ENCODE measurements around the gene CPLX1. TPM values are rescaled to one million over a fixed set of nuclear protein-coding genes. Genes with fewer than 3 reads are reported as not detected.

The CPLX1 gene
- polyA plus RNA-seq, 1 donor (not counting 4 experiments of a cell fraction or from before 2014, with no cell fraction given): 0.04 TPM

GRCh38 chr4:850323-850945 is 24.5 kb upstream of the CPLX1 start:
- Histone ChIP-seq H3K27me3 (ENCODE audit: control insufficient read depth, extremely low read depth, insufficient read depth, low read length) (no peaks in the 10 kb centered on the region), H3K9ac (ENCODE audit: control insufficient read depth, extremely low read depth, insufficient read depth, low read length) (no peak overlapping the region), H2AFZ (ENCODE audit: control insufficient read depth, low read length) (no peak overlapping the region), H3K36me3 (ENCODE audit: control insufficient read depth in 2 of 2, extremely low read depth in 1 of 2, insufficient read depth in 2 of 2, low read length in 2 of 2) (peaks cover 10 to 25% of the 10 kb centered on the region in 2 experiments), H3K9me3 (ENCODE audit: control insufficient read depth, low read depth, low read length) (no peaks in the 10 kb centered on the region), H3K79me2 (ENCODE audit: control insufficient read depth, insufficient read depth, low read length) (no peaks in the 10 kb centered on the region), H4K20me1 (ENCODE audit: control insufficient read depth, extremely low read depth, insufficient read depth, low read length) (no peaks in the 10 kb centered on the region), H3K9me1 (ENCODE audit: control insufficient read depth, extremely low read depth, insufficient read depth, low read length) (no peaks in the 10 kb centered on the region), H3K4me1 (ENCODE audit: control insufficient read depth, extremely low read depth, insufficient read depth, low read length) (no peaks in the 10 kb centered on the region), H3K27ac (ENCODE audit: control insufficient read depth, insufficient read depth, low read length) (no peak overlapping the region), H3K4me3 (ENCODE audit: control insufficient read depth in 2 of 3, extremely low read depth in 1 of 3, insufficient read depth in 2 of 3, low read depth in 1 of 3, low read length in 3 of 3) (no peak overlapping the region), H3K4me2 (ENCODE audit: control insufficient read depth, extremely low read depth, insufficient read depth, low read depth, low read length) (no peak overlapping the region)
- dilution Hi-C loops (cut with MboI; ENCODE audit: extremely low pct_ligation_motif_present, low sequenced_read_pairs): no loop called here
- DNase-seq (ENCODE audit: low read depth, low spot score): no peak
- no peak for FAIRE-seq
- TF ChIP-seq EZH2 (IDR thresholded peaks at IDR 0.05; ENCODE audit: low read length): no peak
- TF ChIP-seq, protein P1, sequence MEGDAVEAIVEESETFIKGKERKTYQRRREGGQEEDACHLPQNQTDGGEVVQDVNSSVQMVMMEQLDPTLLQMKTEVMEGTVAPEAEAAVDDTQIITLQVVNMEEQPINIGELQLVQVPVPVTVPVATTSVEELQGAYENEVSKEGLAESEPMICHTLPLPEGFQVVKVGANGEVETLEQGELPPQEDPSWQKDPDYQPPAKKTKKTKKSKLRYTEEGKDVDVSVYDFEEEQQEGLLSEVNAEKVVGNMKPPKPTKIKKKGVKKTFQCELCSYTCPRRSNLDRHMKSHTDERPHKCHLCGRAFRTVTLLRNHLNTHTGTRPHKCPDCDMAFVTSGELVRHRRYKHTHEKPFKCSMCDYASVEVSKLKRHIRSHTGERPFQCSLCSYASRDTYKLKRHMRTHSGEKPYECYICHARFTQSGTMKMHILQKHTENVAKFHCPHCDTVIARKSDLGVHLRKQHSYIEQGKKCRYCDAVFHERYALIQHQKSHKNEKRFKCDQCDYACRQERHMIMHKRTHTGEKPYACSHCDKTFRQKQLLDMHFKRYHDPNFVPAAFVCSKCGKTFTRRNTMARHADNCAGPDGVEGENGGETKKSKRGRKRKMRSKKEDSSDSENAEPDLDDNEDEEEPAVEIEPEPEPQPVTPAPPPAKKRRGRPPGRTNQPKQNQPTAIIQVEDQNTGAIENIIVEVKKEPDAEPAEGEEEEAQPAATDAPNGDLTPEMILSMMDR (optimal IDR thresholded peaks at IDR 0.05 in 1 of 3, IDR thresholded peaks at IDR 0.05 in 1 of 3, conservative IDR thresholded peaks at IDR 0.05 in 1 of 3; ENCODE audit: extremely low read depth in 1 of 3, insufficient read depth in 2 of 3, low read length in 3 of 3): no peak

- no peak overlapping the region for H3K9ac ChIP-seq (ENCODE audit: control insufficient read depth, extremely low read depth, insufficient read depth, low read length)
- H3K4me1 ChIP-seq (ENCODE audit: control insufficient read depth, extremely low read depth, insufficient read depth, low read length): no peaks in the 10 kb centered on the region
- H3K9me3 ChIP-seq (ENCODE audit: control insufficient read depth, low read depth, low read length): no peaks in the 10 kb centered on the region
- peaks cover 10 to 23% of the 10 kb centered on the region in 2 experiments for H3K36me3 ChIP-seq (ENCODE audit: control insufficient read depth in 2 of 2, extremely low read depth in 1 of 2, insufficient read depth in 2 of 2, low read length in 2 of 2)
- dilution Hi-C loops (cut with MboI; ENCODE audit: extremely low pct_ligation_motif_present, low sequenced_read_pairs): no loop called here
- no peaks in the 10 kb centered on the region for H3K9me1 ChIP-seq (ENCODE audit: control insufficient read depth, extremely low read depth, insufficient read depth, low read length)
- no peaks in the 10 kb centered on the region for H3K27me3 ChIP-seq (ENCODE audit: control insufficient read depth, extremely low read depth, insufficient read depth, low read length)
- H4K20me1 ChIP-seq (ENCODE audit: control insufficient read depth, extremely low read depth, insufficient read depth, low read length): no peaks in the 10 kb centered on the region
- H3K79me2 ChIP-seq (ENCODE audit: control insufficient read depth, insufficient read depth, low read length): no peaks in the 10 kb centered on the region
- H3K4me3 ChIP-seq (ENCODE audit: control insufficient read depth in 2 of 3, extremely low read depth in 1 of 3, insufficient read depth in 2 of 3, low read depth in 1 of 3, low read length in 3 of 3): no peak overlapping the region
- TF ChIP-seq, protein P1 (optimal IDR thresholded peaks at IDR 0.05 in 1 of 3, IDR thresholded peaks at IDR 0.05 in 1 of 3, conservative IDR thresholded peaks at IDR 0.05 in 1 of 3; ENCODE audit: extremely low read depth in 1 of 3, insufficient read depth in 2 of 3, low read length in 3 of 3): no peak
- TF ChIP-seq EZH2 (IDR thresholded peaks at IDR 0.05; ENCODE audit: low read length): no peak
- FAIRE-seq (no peak), DNase-seq (ENCODE audit: low read depth, low spot score) (no peak)
- H2AFZ ChIP-seq (ENCODE audit: control insufficient read depth, low read length): no peak overlapping the region
- H3K27ac ChIP-seq (ENCODE audit: control insufficient read depth, insufficient read depth, low read length): no peak overlapping the region
- no peak overlapping the region for H3K4me2 ChIP-seq (ENCODE audit: control insufficient read depth, extremely low read depth, insufficient read depth, low read depth, low read length)
Measured at GRCh38 chr4:849478-850175, 23.7 kb upstream of the CPLX1 start.

Measured in keratinocyte (primary cell).